Activated T-cell treated with anti-CD3 and anti-CD28 coated beads for 1 hour (primary cell): ENCODE results near the gene MYCL.
"Not testable (repeated sequence)": the region's sequence is repeated elsewhere in the genome, so short reads cannot be mapped to it uniquely, and the experiment has no call there.

ENCODE experiments used
- DNase-seq: peaks from one replicate; pipeline ENCODE4 v3.0.0-alpha.2; 2020; ENCODE audit warnings: low read depth

Gene MYCL

DNA sequence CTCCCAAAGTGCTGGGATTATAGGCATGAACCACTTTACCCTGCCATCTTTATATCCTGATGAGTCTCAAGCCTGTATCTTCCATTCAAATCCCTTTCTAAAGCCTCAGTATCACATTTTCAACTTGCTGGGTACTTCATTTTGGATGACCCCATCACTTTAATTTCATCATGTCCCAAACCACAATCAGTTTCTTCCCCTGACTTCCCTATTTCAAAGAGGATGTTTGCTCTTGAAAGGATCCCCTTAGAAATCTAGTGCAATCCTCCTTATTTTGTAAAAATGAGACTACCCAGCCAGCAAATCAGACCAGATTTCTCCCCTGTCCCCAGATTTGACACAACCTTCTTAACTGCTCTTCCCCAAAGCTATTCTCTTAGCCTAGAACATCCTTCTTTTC is 11.4 kb downstream of the MYCL start:
- DNase-seq: no peak

DNA sequence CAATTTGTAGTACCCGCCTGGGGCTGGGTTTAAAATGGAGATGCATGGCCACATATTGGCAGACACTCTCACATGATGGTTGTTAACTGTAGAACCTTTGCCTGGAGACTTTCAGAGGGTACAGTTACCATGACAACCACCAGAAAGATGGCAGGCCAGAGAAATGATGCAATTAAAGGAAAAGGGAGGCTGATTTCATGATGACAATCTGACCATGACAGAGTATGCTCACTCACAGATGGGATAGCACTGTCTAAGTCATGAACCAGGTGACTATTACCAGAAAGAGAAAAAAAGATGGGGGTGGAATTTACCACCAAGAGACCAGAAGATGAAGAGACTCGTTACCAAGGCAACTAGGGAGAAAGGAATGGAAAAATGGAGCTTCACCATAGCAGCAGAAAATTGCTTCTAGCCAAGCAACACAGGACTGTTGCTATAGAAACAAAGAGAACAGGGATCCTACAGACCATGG is 14.9 kb downstream of the MYCL start:
- DNase-seq: no peak

DNA sequence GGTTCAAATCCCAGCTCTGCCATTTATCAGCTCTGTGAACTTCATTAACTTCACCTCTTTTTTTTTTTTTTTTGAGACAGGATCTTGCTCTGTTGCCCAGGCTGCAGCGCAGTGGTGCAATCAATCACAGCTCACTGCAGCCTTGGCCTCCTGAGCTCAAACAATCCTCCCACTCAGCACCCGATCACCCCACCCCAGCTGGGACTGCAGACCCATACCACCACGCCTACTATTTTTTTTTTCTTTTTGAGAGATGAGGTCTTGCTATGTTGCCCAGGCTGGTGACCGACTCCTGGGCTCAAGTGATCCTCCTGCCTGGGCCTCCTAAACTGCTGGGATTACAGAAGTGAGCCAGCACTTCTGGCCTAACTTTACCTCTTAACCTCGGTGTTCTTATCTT is 16.2 kb downstream of the MYCL start:
- DNase-seq: no peak

DNA sequence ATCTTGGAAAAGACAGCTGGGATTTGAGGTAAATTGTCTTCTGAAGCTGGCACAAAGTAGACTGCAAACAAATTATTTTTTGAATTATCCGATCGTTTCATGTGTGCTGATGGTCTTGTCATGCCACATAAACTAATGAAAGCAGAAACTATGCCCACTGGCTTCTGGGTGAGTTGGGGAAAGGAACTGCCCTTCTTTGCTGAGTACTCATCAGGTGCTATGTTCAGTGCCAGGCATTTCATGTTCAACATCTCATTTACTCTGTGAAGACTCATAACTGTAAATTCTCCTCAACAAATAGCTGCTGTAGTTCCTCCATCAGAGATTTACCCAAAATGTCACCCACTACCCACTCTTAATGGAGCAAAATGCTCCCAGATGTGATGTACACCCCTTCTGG is 19.6 kb downstream of the MYCL start:
- DNase-seq: no peak

DNA sequence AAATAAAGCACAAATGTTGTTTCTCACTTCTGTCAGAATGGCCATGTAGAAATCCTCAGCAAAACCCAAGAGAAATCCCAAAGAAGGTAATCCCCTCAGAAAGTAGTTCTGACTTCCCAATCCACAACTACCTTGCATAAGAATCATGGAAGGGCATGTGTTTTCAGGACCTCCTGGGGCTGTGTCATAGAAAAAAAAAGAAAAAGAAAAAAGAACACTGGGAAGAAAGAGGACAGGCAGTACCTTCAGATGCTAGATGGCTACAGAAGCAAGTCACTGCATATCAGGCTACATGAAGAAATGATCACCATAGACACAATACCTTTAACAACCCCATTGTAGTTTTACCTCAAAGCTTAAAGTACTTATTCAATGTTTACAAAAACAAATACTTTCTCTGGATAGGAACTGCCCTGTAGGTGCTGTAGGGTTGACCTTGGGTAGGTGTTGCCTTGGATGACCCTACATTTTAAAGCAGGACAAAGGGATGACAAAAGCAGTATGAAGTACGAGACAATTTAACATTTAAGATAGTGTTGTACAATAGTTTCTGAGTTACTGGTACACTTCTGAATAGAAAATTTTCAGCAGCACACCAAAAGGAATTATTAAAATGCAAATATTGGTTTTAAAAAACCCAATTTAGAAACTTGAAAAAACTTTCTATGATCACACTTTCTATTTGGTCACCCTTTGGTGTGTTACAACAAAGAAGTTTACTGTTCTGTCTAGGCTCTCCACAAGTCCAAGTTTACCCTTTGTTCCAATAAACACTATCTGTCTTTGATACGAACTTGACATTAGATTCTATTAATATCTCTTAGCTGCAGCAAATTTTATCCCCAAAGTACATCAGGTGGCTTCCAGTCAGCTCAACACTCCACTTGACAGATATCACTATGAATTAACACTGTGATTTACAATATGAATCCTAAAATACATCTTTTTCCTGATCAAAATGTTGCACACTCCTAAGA is 23.4 kb downstream of the MYCL start:
- no peak for DNase-seq

DNA sequence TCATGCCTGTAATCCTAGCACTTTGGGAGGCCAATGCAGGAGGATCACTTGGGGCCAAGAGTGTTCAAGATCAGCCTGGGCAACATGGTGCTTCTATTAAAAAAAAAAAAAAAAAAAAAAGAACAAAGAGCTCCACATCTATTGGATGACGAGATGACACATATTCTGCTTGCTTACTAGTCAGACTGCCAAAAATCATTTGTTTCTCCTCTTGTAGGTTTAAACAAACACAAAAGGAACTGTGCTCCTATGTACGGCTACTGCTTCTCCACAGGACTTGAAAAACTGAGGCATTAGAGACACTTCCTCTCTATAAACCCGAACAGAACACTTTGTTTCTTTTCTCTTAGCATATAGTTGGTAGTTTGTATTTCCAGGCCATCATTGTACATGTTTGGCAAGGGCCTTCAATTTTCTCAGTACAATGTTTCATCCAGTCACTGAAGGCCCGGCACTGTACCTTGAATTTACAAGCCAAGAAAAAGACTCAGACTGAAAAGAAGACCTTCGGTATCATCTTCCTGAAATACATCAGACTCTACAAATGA is 24.4 kb downstream of the MYCL start:
- DNase-seq: no peak

DNA sequence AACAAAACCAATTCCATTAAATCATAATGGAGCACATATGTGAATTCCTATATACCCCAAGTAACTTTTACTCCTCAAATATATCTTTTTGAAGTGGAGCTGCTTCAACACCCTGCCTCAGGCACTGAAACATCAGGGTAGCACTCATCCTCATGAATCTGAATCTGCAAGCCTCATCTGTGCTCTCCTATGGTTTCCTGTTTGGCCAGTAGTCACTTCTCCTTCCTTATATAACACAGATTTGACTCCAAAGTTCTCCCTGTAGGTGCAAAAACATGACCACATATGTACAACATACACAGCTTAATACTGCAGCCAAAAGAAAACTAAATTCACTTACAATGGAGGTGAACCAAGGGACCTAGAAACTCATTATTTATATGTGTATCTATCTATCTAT is 25.6 kb downstream of the MYCL start:
- no peak for DNase-seq

DNA sequence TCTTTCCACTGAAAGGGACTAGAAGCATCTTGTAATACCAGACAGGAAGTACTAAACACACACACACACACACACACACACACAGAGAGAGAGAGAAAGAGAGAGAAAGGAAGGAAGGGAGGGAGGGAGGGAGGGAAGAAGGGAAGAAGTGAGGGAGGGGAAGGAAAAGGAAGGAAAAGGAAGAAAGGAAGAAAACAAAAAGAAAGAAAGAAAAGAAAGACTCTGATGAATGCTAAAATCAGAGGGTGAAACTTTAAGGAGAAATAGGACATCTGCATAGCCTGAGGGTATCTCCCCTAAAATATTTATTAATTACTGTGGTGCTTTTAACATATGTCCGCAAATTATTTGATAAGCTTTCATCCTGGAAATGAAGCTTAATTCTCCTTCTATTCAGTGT is 29.0 kb downstream of the MYCL start:
- DNase-seq: no peak

DNA sequence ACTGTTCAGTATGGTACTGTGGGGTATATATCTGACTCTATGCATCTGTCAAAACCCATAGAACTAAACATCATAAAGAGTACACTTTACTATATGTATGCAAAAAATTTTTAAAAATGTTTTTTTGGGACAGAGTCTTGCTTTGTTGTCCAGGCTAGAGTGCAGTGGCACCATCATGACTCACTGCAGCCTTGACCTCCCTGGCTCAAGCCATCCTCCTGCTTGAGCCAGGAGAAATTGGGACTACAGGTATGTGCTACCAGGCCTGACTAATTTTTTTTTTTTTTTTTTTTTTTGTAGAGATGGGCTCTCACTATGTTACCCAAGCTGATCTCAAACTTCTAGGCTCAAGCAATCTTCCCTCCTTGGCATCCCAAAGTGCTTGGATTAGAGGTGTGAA is 29.9 kb downstream of the MYCL start:
- DNase-seq: no peak

DNA sequence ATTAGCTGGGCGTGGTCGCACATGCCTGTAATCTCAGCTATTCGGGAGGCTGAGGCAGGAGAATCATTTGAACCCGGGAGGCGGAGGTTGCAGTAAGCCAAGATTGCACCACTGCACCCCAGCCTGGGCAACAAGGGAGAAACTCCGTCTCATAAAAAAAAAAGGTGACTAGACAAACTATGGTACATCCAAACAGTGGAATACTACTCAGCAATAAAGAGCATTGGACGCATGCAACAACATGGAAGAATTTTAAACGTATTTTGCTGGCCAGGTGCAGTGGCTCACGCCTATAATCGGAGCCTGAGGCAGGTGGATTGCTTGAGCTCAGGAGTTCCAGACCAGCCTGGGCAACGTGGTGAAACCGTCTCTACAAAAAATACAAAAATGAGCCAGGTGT is 30.7 kb downstream of the MYCL start:
- not testable (repeated sequence) for DNase-seq

DNA sequence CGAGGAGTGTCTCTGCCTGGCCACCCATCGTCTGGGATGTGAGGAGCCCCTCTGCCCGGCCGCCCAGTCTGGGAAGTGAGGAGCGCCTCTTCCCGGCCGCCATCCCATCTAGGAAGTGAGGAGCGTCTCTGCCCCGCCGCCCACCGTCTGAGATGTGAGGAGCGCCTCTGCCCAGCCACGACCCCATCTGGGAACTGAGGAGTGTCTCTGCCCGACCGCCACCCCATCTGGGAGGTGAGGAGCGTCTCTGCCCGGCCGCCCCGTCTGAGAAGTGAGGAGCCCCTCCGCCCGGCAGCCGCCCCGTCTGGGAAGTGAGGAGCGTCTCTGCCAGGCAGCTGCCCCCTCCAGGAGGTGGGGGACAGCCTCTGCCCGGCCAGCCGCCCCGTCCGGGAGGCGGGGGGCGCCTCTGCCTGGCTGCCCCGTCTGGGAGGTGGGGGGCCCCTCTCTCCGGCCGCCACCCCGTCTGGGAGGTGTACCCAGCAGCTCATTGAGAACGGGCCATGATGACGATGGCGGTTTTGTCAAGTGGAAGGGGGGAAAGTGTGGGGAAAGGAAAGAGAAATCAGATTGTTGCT is 32.1 kb downstream of the MYCL start:
- not testable (repeated sequence) for DNase-seq

DNA sequence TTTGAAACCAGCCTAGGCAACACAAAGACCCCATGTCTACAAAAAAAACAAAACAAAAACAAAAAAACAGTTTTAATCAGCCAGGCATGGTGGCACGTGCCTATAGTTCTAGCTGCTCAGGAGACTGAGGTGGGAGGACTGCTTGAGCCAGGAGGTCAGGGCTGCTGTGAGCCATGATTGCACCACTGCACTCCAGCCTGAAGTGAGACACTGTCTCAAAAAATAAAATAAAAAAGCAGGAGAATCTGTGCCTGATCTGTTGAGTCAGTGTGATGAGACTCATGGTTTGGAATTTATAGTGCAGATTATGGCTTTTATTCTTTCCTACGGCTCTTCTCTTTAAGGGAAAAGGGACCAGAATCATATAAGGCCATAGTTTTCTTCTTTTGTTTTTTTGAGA is 35.0 kb downstream of the MYCL start:
- no peak for DNase-seq

DNA sequence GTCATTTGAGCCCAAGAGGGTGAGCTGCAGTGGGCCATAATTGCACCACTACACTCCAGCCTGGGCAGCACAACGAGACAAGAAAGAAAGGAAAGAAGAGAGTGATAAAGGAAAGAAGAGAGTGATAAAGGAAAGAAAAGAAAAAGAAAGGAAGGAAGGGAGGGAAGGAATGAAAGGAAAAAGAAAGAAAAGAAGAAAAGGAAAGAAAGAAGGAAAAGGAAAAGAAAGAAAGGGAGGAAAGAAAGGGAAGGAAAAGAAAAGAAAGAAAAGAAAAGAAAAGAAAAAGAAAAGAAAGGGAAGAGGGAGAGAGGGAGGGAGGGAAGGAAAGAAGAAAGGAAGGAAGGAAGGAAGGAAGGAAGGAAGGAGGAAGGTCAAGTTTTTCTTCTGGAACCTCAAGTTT is 36.0 kb downstream of the MYCL start:
- DNase-seq: no peak

DNA sequence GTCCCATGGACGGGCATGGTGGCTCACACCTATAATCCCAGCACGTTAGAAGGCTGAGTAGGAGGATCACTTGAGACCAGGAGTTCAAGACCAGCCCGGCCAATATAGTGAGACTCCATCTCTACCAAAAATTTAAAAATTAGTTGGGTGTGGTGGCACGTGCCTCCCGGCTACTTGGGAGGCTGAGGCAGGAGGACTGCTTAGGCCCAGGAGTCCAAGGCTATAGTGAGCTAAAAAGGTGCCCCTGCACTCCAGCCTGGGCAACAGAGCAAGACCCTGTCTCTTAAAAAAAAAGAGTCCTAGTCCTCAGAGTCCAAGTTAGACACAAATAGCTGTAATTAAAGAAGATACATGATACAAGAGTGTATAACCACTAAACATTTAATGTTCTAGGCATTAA is 38.5 kb downstream of the MYCL start:
- no peak for DNase-seq

DNA sequence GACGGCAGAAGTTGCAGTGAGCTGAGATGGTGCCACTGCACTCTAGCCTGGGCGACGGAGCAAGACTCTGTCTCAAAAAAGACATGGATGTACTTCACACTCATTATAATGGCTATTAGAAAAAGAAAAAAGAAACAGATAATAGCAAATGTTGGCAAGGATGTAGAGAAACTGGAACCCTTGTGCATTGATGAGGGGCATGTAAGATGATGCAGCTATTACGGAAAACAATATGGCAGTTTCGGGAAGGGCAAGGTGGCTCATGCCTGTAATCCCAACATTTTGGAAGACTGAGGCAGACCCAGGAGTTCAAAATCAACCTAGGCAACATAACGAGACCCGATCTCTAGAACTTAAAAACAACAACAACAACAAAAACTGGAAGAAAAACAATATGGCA is 40.7 kb downstream of the MYCL start:
- no peak for DNase-seq

DNA sequence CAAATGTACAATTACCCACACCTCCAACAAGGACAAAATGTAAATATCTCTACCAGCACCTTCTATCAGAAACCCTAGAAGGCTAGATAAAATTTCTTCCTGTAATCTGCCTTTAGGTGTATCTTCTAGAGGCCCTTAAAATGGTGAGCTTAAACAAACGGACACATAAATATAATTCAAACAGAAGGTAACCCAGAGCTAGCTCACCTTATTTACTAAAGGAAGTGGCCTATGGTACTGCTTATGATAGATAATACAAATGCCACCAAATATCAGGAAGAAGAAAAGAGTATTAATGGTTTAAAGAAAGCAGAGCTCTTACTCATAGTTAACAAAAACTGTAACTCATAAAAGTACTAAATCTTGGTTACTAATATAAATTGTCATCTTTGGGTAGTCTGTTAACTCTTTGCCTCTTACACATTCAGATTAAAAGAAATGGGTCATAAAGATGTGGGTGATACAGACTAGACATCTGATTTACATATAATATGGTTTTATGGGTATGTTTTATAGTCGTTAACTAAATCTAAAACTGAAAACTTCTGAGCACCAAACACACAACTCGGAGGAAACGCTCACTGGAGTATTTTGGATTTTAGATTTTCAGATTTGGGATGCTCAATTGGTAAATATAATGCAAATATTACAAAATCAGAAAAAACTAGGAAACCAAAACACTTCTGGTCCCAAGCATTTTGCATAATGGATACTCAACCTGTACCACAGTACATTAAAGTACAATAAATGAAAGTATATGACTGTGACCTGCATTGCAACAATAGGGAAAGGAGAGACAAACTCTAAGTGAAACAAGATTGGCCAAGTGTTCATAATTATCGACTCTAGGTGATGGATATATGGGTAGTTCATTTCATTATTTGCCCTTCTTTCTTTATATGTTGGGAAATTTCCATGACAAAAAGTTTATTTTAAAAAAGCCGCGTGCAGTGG is 41.6 kb downstream of the MYCL start:
- no peak for DNase-seq

DNA sequence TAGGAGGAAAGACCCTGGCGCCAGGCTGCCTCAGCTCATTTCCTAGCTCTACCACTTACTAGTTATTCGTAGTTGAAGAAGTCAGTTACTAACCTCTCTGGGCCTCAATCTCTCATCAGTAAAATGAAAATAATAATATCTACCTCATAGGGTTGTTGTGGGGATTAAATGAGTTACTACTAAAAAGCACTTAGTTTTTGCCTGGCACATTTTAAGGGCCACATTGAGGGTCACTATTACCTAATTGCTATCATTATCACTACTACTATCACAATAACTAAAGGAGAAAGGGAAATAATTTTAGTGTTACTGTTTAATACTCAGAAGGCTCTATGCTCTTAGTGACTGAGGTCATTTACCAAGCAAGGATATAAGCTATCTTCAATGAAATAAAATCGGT is 43.4 kb downstream of the MYCL start:
- DNase-seq: no peak

DNA sequence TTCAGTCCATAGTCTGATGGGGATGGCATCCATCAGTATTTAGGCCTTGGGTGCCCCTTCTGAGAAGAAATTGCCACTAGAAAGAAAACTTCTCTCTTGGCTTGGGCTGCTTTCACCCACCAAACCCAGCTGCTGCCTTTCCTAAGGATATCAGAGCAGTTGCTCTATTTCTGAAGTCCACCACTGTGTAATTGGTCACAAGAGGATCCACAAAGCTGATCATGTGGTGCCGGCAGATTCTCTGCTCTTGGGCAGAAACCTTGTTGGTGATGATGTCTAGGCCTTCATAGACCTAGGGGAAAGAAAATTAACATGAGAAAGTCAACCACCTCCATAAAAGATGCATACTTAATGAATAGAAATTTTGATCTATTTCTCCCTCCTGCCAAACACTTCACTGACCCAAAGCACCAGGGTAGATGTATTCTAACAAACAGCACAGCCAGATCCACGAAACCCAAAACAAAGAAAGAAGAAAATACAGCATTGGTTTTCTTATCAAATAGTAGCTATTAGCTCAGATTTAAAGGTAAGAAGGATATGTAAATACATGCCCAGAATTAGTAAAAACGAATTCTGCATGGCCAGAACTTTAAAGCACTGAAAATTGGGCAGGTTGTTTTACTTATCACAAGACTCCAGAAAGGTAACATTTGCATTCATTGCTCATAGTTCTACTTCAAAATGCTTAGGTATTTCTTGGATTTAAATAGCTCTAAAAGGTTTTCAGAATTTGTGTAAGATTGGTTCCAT is 44.4 kb downstream of the MYCL start:
- no peak for DNase-seq

DNA sequence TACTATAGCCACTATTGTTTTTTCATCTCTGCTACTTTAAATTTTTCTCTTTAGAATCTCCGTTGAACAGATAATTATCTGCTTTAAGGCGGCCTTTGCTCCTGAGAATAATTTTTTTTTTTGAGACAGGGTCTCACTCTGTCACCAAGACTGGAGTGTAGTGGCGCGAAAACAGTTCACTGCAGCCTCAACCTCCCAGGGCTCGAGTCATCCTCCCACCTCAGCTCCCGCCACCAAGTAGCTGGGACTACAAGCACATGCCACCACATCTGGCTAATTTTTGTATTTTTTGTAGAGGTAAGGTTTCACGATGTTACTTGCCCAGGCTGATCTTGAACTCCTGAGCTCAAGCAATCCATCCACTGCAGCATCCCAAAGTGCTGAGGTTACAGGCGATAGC is 47.0 kb downstream of the MYCL start:
- no peak for DNase-seq

DNA sequence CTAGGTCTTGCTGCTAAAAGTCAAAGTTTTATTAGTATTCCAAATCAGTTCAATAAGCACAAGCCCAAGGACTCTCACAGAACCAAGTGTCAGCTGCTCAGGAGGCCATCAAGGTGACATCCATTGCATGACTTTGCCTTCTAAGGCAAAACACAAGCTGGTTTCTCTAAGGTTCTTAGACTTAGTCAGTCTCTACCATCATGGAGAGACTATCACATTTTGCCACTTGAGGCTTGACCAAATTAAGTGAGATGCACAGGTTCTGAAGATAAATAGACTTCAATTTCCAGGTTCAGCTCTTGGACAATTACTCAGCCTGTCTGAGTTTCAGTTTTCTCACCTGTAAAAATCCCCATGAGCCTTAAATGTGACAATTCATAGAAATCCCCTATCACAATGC is 47.4 kb downstream of the MYCL start:
- DNase-seq: no peak

DNA sequence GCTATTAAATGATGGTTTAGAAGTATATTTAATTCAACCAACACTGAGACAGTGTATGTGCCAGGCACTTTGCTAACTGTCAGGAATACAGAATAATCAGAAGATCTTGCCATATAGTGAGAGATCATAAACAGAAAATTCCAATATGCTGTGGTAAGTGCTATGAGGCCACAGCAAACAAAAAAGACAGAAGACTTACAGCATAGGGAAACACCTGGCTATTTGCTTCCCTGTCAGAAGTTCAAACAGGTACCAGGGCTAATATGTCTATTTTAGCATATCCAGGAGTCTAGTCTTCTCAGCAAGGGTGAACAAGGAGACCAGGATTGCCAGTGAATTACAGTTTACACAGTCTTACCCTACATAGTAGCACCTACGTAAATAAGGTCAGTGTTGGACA is 48.8 kb downstream of the MYCL start:
- no peak for DNase-seq
